Measurements from ENCODE around the gene KCNQ2.

Gene KCNQ2

GRCh38 chr20:63469713-63470101 is 2.7 kb downstream of the KCNQ2 start:
- H3K79me2 ChIP-seq (ENCODE audit: control insufficient read depth, low read length), result no peaks in the 10 kb centered on the region
- no peak overlapping the region for H3K4me3 ChIP-seq (ENCODE audit: low read length)
- no peak overlapping the region for H3K4me2 ChIP-seq (ENCODE audit: low read length)
- no peaks in the 10 kb centered on the region for H3F3A ChIP-seq (ENCODE audit: control insufficient read depth, insufficient read depth)
- no peaks in the 10 kb centered on the region for H3K4me1 ChIP-seq (ENCODE audit: control insufficient read depth, low read length)
- no peaks in the 10 kb centered on the region for H3K9me3 ChIP-seq (ENCODE audit: control insufficient read depth, insufficient read depth, low read length)
- no peaks in the 10 kb centered on the region for H4K20me1 ChIP-seq (ENCODE audit: control insufficient read depth, insufficient read depth, low read depth, low read length)
- H3K36me3 ChIP-seq (ENCODE audit: control insufficient read depth, low read length), result no peaks in the 10 kb centered on the region
- TF ChIP-seq CTCF (IDR thresholded peaks at IDR 0.05; ENCODE audit: low read depth, low read length, poor library complexity, severe bottlenecking) (no peak), EZH2phosphoT487 (IDR thresholded peaks at IDR 0.05; ENCODE audit: borderline replicate concordance, low read length) (no peak)
- peaks cover 16% of the 10 kb centered on the region for H3K27me3 ChIP-seq (ENCODE audit: control insufficient read depth, low read length)
- no peaks in the 10 kb centered on the region for H3K9me2 ChIP-seq (replicated peaks; ENCODE audit: control insufficient read depth, low read length)
- no peak overlapping the region for H3K27ac ChIP-seq (ENCODE audit: low read depth, low read length)

GRCh38 chr20:63469019-63469712 is 3.3 kb downstream of the KCNQ2 start:
- Histone ChIP-seq H3K4me1 (ENCODE audit: control insufficient read depth, low read length) (no peaks in the 10 kb centered on the region), H3K79me2 (ENCODE audit: control insufficient read depth, low read length) (no peaks in the 10 kb centered on the region), H3K27ac (ENCODE audit: low read depth, low read length) (no peak overlapping the region), H3K9me2 (replicated peaks; ENCODE audit: control insufficient read depth, low read length) (no peaks in the 10 kb centered on the region), H3K36me3 (ENCODE audit: control insufficient read depth, low read length) (no peaks in the 10 kb centered on the region), H4K20me1 (ENCODE audit: control insufficient read depth, insufficient read depth, low read depth, low read length) (no peaks in the 10 kb centered on the region), H3K9me3 (ENCODE audit: control insufficient read depth, insufficient read depth, low read length) (no peaks in the 10 kb centered on the region), H3K4me2 (ENCODE audit: low read length) (no peak overlapping the region), H3K4me3 (ENCODE audit: low read length) (no peak overlapping the region), H3K27me3 (ENCODE audit: control insufficient read depth, low read length) (peaks cover 11% of the 10 kb centered on the region), H3F3A (ENCODE audit: control insufficient read depth, insufficient read depth) (no peaks in the 10 kb centered on the region)
- TF ChIP-seq EZH2phosphoT487 (IDR thresholded peaks at IDR 0.05; ENCODE audit: borderline replicate concordance, low read length) (no peak), CTCF (IDR thresholded peaks at IDR 0.05; ENCODE audit: low read depth, low read length, poor library complexity, severe bottlenecking) (no peak)

- Histone ChIP-seq H3K4me2 (ENCODE audit: low read length) (no peak overlapping the region), H3K36me3 (ENCODE audit: control insufficient read depth, low read length) (no peaks in the 10 kb centered on the region), H3K27me3 (ENCODE audit: control insufficient read depth, low read length) (peaks cover 4% of the 10 kb centered on the region), H3F3A (ENCODE audit: control insufficient read depth, insufficient read depth) (no peaks in the 10 kb centered on the region), H3K27ac (ENCODE audit: low read depth, low read length) (no peak overlapping the region), H4K20me1 (ENCODE audit: control insufficient read depth, insufficient read depth, low read depth, low read length) (no peaks in the 10 kb centered on the region), H3K9me3 (ENCODE audit: control insufficient read depth, insufficient read depth, low read length) (no peaks in the 10 kb centered on the region), H3K4me3 (ENCODE audit: low read length) (no peak overlapping the region), H3K79me2 (ENCODE audit: control insufficient read depth, low read length) (no peaks in the 10 kb centered on the region), H3K4me1 (ENCODE audit: control insufficient read depth, low read length) (no peaks in the 10 kb centered on the region), H3K9me2 (replicated peaks; ENCODE audit: control insufficient read depth, low read length) (no peaks in the 10 kb centered on the region)
- TF ChIP-seq EZH2phosphoT487 (IDR thresholded peaks at IDR 0.05; ENCODE audit: borderline replicate concordance, low read length) (no peak), CTCF (IDR thresholded peaks at IDR 0.05; ENCODE audit: low read depth, low read length, poor library complexity, severe bottlenecking) (no peak)
Measured at GRCh38 chr20:63468421-63468820, 4.0 kb downstream of the KCNQ2 start.
